Posterior vena cava (tissue), 2 donors: ENCODE results near the gene KRT80. TPM values are rescaled to one million over a fixed set of nuclear protein-coding genes. Genes with fewer than 3 reads are reported as not detected.
"Not testable (repeated sequence)": the region's sequence is repeated elsewhere in the genome, so short reads cannot be mapped to it uniquely, and the experiment has no call there.

ENCODE experiments used
- DNase-seq: peaks from one replicate; pipeline ENCODE4 v3.0.0-alpha.2; 2020; ENCODE audit warnings: low spot score
- intact Hi-C, 2 donors: fragments of 100-400 bp; cut with DNase I; formaldehyde crosslinking; loops; one replicate each; pipeline versions ENCODE4 v1.14.1 to v1.14.2; 2022 to 2023
- long read RNA-seq, 2 donors: library from polyadenylated mRNA; unstranded; transcript quantifications; one replicate each; pipeline ENCODE4 v2.0.0, GENCODE V29; 2020 to 2021
- total RNA-seq, 2 donors: library from RNA; stranded (reverse); fragmentation: NEBNext Ultra II Directional; extraction: Animal tissue kit (Norgen Biotek cat#: 25700); gene quantifications; one replicate each; pipeline ENCODE4 v1.2.1, GENCODE V29; 2021
- donor health status: DM: yes; HTN: yes; CAD: no.
- donor health status: DM: yes; HTN: yes; CAD: no.

The KRT80 gene
- total RNA-seq, result under 1 TPM; 0.19 to 0.48 TPM
- long read RNA-seq, donor 1, result 0 reads
- long read RNA-seq, donor 2, result 0 reads

DNA sequence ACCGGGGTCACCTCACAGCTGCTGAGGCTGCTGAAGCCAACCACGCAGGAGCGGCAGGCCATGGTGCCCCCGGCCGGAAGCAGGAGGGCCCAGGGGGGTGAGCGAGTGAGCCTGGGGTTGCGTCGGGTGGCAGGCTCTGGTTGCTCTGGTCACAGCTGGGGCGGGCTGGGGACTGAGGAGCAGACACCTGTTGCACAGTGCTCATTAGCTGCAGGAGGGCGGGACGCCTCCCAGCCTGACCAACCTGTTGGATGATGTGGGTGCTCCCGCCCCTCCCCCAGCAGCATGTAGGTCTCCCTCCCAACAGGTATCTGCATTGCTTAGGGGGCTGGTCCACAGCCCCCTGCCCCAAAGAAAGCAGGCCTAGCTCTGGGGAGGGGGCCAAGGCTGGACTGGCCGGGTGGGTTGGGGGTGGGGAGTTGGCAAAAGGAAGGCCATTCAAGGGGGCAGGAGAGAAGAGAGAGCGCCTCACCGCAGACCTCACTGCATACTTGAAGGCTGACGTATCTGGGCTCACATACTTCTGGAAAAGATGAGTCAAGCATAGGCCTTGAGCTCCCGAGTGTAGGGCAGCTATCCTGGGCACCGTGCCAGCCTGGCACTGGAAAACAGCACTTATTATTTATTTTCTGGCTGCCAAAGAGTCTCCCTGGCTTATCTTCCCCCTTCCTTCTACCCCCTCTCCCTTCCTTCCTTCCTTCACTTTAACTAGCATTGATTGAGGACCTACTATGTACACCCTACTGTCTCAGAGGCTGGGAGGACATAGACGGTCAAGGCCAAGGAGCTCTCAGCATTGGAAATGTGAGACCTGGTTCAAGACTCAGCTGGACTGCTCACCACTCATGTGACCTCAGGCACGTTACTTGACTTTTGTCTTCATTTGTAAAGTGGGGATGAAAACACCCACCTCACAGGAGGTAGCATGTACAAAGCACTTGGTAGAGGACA, at the start of gene KRT80:
KRT80 (minus strand) TSS at position 174 of the 951 bp plus-strand sequence; CDS start at position 62, 112 bp downstream.
- peak; percentile 97 for DNase-seq
- intact Hi-C loops, result no loop called here

DNA sequence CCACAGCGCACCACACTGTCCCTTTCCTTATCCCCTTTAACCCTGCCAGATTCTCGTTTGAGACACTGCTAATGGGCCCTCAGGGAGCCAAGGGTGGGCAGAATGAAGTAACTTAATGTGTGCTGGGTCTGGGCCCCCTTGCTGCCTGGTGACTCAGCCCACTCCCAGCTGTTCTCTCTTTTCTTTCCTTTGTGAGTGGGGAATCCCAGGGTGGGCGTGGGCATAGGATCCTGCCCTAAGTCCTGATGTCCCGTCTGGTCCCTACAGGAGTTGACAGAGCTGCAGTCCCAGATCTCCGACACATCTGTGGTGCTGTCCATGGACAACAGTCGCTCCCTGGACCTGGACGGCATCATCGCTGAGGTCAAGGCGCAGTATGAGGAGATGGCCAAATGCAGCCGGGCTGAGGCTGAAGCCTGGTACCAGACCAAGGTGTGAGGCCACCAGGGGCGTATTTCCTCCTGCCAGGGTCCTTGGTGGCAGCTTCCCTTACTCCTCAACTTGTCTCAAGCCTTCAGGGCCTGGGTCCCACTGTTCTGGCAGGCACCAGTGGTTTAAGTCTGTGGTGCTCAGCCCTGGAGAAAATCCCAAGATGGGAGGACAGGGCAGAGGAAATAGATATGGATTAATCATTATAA, 49.5 kb upstream of the KRT80 start:
- no peak for DNase-seq
- intact Hi-C loops, result no loop called here

DNA sequence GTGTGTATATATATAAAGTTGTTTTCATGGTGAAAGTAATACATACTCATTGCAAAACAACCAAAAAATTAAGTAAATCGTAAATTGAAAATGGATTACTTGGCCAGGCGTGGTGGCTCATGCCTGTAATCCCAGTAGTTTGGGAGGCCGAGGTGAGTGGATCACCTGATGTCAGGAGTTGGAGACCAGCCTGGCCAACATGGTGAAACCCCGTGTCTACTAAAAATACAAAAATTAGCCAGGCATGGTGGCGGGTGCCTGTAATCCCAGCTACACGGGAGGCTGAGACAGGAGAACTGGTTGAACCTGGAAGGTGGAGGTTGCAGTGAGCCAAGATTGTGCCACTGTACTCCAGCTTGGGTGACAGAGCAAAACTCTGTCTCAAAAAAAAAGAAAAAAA, 48.4 kb upstream of the KRT80 start:
- intact Hi-C loops, DNase-seq: not testable (repeated sequence)

DNA sequence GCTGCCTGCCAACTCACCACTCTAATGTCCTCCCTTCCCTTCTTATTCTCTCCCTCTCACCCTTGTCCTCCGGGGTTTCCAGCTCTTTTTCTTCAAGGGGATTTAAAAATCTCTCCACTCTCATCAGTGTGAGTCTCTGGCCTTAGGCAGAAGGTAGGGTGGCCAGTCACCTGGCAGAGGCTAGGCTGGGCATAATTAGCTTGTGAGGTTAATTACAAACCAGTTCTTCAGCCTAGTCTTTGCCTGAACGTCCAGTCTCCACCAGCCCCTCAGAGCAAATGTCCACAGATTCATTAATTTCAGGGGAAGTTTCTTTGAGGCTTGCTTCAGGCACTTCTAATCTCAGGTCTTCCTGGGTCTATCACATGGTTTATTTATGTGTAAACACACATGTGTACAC, 48.0 kb upstream of the KRT80 start:
- intact Hi-C loops, result no loop called here
- no peak for DNase-seq

DNA sequence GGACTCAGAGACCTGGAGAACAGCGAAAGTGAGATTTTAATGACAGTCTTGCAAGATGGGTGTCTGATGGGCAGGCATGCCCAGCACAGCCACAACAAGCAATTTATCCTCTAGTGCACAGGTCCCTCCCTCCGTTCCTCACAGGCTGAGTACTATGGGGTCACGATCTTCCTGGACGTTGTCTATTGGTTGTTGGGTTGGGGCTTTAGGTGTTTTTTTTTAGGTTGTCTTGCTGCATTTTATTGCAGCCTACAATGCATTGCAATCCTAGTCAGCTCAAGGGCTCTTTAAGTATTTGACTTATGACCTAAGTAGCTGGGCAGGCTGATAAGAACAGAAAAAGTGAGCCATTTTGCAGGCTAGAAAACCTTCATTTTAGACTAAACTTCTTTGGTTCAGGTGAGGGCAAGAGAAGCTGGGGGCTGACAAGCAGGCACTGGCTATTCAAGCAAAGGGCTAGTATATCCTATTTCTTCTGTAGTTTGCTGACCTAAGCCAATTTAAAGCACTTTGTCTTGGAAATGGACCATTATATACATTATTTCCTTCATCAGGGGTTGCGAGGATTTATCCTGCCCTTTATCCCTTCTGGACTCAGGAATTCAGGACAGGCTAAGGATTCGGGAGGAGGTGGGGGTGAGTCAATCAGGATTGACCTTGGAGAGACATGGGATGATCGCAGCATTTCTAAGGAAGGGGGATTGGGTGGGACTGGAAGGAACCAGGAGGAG, 47.3 kb upstream of the KRT80 start:
- intact Hi-C loops, result no loop called here
- no peak for DNase-seq

DNA sequence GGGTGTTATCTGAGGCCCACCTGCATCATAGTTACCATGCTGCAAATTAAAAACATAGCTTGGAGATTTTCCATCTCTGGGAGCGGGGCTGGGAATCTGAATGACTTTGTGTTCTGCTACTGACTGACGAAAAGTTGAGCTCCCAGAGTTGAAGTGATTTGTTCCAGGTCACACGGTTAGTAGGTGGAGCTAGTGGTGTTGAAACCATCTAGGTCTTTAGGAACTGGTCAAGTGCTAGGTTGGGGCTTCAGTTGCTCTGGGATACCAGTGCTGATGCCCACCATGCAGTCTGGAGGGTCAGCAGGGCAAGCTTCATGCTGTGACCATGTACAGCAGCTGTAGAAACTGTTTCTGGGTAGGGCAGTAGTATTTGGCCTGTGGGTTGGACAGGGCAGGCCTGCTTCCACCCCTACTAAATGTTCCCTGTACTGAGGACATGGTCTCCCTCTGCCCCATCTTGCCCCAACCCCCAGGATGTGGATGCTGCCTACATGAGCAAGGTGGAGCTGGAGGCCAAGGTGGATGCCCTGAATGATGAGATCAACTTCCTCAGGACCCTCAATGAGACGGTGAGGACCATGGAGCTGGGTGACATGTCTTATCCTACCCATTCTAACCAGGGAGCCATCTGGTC, 46.5 kb upstream of the KRT80 start:
- intact Hi-C loops, result no loop called here
- DNase-seq, result no peak

DNA sequence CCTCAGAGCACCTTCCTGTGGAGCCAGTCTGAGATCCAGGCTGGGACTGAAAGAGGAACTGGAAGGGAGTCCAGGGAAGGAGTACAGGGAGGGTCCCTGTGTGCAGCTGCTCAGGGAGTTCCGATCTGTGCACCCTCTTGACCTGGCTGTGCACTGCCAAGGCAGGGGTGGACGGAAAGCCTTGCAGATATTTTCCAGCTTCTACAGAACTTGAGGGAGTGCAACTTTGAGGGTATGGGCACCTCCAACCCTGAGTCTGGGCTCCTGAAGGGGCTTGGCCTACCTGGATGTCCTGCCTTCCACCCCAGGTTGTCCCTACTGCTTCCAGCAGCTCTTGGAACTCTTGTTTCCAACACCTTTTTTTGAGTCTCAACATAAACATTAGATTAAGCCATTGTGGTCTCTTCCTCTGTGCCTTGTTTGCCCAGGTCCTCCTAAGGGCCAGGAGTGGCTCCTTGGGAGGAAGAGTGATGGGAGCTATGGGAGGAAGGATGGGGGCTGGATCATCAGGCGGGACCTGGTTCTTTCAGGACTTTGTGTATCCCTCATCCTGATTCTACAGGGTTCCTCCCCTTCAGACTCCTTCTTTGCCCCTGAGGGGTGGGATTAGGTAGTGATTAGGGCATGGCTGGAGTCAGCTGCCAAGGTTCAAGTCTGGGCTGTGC, 44.7 kb upstream of the KRT80 start:
- no peak for DNase-seq
- intact Hi-C loops, result no loop called here

DNA sequence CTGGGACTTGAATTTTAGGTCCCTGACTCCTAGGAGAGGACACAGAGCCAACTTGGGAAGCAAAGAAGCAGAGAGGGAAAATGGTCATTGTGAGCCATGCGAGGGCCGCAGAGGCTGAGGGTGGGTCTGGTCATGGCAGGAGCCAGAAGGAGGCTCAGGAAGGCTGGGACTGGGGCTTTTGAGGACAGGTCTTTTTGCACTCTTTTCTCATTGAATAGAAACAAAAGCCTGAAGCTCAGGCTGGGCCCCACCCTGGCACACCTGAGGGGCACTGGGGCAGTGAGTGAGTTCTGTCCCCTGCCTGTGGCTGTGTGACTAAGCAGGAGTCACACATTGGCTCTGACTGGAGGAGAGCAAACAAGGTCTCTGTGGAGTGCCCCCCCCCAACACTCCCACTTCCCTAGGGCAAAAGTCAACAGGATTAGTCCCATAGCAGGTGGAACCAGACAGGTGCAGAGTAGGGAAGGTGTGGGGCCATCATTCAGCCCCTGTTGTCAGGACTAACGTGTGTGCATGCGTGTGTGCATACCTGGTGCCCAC, 44.1 kb upstream of the KRT80 start:
- intact Hi-C loops, result no loop called here
- no peak for DNase-seq

DNA sequence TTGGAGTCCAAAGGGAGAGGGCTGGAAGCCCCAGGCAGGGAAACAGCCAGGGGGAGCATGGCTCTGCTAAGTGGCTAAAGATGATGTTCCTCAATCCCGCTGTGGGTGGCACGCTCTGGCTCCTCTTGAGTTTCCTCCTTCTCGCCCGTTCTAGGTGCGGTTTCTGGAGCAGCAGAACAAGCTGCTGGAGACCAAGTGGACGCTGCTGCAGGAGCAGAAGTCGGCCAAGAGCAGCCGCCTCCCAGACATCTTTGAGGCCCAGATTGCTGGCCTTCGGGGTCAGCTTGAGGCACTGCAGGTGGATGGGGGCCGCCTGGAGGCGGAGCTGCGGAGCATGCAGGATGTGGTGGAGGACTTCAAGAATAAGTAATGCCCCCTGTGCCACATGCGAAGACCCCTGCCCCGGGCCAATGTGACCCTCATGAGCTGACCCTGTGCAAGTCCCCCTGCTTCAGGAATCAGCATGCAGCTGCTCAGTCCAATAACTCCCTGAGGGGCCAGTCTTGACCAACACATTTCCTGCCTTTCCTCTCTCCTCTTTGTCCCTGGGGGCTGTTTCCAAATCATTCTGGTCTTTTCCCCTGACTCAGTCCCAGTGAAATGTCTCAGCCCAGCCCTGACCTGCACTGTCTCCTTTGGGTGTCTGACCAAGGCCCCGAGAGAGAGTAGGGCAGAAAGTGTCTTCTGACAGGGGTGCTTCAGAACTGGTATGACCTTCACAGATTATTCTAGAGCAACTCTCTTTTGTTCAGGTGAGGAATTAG, 43.4 kb upstream of the KRT80 start:
- DNase-seq, result no peak
- intact Hi-C loops, result no loop called here

DNA sequence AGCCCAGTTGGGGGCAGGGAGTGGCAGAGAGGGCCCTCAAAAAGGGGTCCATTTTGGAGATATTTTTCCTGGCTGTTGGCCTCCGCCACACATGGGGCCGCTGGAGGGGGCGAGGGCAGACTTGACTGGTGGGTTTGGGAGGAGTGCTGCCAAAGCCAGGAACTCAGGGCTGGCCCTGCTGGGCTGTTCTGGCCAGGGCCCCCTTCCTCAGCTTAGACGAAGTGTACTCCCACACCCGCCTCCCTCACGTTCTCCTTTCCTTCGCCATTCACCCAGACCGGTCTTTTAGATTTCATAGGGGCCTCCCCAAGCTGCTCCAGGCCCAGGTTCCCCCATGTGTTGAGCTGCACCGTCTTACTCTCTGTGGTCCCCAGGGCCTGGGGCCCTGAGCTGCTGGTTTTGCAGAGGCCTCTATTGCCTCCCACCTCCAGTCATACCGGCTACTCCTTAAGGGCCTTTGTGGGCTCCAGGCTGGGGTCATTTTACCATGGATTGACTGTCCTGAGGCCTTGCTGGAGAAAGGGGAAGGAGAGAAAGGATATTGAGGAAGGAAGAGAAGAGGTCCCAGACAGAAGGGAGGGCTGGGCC, 42.5 kb upstream of the KRT80 start:
- DNase-seq, result no peak
- intact Hi-C loops, result no loop called here

DNA sequence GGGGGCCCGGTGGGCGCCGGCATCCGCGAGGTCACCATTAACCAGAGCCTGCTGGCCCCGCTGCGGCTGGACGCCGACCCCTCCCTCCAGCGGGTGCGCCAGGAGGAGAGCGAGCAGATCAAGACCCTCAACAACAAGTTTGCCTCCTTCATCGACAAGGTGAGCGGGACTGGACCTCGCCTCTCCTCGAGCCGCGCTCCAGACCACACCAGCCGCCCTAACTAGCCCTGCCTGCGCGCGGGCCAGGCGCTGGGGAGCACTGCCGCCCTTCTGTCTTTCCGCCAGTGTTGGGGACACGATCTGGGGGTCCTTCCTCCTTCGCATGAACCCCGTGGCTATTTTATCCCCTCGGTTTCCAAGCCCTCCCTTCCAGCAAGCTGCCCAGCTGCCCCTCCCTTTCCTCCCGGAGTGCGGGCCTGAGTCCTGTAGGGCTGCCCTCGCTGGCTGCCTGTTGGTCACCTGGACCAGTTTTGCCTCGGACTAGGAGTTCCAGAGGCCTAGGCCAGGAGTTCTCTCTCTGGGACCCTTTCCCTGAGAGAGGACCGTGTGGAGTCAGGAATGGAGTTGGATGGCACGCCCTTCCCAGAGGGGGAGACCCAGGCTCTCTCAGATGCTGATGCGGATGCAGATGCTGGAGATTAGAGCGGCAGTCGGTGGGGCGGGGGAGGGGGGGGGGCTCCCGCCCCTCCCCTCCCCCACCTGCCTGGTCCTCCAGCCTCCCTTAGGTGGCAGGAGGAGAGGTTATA, 41.8 kb upstream of the KRT80 start:
- intact Hi-C loops, result no loop called here
- peak; percentile 63 for DNase-seq

DNA sequence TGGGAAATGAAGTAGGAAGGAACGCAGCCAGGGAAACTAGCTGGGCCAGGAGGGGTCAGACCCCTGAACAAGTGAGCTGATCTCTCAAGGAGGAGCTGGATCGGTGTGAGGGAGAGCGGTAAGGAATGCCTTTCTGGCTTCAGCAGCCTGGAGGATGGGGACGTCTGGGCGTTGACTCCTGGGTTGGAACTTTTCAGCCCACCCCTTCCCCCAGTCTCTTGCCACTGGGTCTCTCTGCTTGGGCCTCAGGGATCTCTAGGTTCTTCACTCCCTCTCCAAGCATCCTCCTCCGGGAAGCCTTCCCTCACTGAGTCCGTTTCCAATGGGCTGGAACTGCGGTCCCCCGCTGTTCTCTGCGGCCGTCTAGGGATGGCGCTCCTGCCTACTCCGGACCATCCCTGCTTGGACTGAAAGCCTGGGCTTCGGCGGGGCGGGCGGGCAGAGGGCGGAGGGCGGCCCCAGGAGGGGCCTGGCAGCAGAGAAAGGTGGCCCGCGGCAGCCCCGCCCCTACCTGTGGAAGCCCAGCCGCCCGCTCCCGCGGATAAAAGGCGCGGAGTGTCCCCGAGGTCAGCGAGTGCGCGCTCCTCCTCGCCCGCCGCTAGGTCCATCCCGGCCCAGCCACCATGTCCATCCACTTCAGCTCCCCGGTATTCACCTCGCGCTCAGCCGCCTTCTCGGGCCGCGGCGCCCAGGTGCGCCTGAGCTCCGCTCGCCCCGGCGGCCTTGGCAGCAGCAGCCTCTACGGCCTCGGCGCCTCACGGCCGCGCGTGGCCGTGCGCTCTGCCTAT, 41.1 kb upstream of the KRT80 start, which contains the start of gene KRT7:
KRT7 (plus strand) TSS at position 570 of the 788 bp plus-strand sequence; CDS start at position 624, 54 bp downstream.
- DNase-seq, result peak; percentile 80

DNA sequence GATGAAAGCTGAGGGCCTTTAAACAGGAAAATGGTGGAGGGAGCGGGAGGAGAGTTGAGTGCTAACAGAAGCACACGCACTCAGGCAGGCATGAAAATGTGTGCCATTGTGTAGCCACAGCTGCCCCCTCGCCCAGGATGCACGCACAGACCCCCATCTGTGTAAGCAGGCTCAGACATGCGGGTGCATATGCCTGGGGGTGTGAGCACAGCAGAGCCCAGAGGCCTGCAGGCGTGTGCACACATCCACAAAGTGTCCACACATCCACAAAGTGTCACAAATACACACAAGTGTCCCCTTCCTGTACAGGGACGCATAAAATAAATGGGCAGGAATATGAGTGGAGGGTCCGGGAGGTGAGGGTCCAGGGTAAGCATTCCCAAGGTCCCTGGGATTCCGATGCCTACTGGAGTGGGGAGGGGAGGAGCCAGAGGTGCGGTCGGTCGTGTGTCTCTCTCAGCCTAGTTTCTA, 40.4 kb upstream of the KRT80 start:
- peak; percentile 64 for DNase-seq
- intact Hi-C loops, result no loop called here

More for the DNA sequence above, 41.1 kb upstream of the KRT80 start, which contains the start of gene KRT7:
- intact Hi-C loops, result no loop called here

DNA sequence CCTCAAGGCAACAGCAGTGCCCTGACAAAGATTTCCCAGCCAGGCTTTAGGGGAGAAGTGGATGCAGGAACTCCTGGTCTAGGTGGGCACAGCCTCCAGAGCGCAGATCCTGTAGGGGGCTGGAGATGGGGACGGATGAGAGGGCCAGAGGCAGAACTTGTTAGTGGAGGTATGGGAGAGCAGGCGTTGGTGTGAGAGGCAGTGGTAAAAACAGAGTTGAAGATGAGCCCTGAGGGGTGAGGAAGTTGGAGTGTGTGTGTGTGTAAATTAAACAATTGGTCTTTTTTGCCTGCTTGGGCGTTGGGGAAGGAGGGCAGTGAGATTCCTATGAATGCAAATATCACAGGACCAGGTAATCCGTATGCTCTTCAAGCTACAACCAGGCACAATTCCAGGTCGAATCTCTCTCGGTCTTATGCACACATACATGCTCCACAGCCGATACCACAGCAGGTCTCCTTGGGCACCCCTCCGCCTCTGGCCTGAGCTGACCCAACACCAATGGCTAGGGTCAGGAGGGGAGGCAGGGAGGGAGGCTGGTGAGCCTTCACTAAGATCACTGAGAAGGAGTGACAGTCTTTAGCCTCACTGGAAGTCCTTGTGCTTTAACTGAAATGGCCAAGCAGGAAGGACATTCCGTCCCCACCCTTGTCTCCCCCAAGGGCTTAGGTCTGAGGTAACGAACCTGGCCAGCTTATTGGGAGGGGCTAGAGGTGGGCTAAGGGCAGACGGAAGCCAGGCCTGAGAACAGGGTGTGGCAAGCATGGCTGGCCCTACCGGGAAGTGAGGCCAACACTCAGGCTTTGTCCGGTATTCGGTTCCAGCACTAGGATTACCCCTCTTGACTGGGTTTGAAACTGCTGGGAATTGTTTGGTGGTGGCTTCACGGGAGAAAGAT, 39.7 kb upstream of the KRT80 start:
- intact Hi-C loops, result no loop called here
- DNase-seq, result peak; percentile 75
